HS-27A (cell line): Measurements from ENCODE around the gene POLR1D.
A peak's percentile ranks its signal among the peaks of the same experiment; 100 is the strongest.

Experiments used
- DNase-seq: peaks from one replicate; pipeline ENCODE4 v3.0.0-alpha.2; 2012; ENCODE audit warnings: low read depth, missing footprints

POLR1D gene

GRCh38 chr13:27639186-27639585 lies 17.5 kb downstream of the POLR1D start:
- DNase-seq, result no peak

- DNase-seq, result no peak
These were observed 20.2 kb downstream of the POLR1D start for GRCh38 chr13:27641711-27642502.

- DNase-seq, result no peak
These were observed 21.8 kb downstream of the POLR1D start for GRCh38 chr13:27643334-27644132.

- peak; percentile 1 for DNase-seq
These were observed 22.6 kb downstream of the POLR1D start for GRCh38 chr13:27644302-27644701.

- no peak for DNase-seq
These were observed 28.6 kb downstream of the POLR1D start for GRCh38 chr13:27650312-27650711.

GRCh38 chr13:27654059-27654458 lies 32.4 kb downstream of the POLR1D start:
- no peak for DNase-seq

- DNase-seq, result no peak
These were observed 33.1 kb downstream of the POLR1D start for GRCh38 chr13:27654816-27655215.

GRCh38 chr13:27657724-27658123 lies 36.0 kb downstream of the POLR1D start:
- DNase-seq, result no peak

GRCh38 chr13:27658546-27658945 lies 36.9 kb downstream of the POLR1D start:
- no peak for DNase-seq

- DNase-seq, result no peak
These were observed 37.6 kb downstream of the POLR1D start for GRCh38 chr13:27659145-27659865.

GRCh38 chr13:27660511-27660910 lies 38.8 kb downstream of the POLR1D start:
- DNase-seq, result no peak

GRCh38 chr13:27661017-27661416 lies 39.3 kb downstream of the POLR1D start:
- no peak for DNase-seq

- DNase-seq, result no peak
These were observed 41.2 kb downstream of the POLR1D start for GRCh38 chr13:27662738-27663470.

GRCh38 chr13:27663947-27664346 lies 42.3 kb downstream of the POLR1D start:
- no peak for DNase-seq

- DNase-seq, result no peak
These were observed 43.6 kb downstream of the POLR1D start for GRCh38 chr13:27665333-27665732.

GRCh38 chr13:27665761-27666160 lies 44.1 kb downstream of the POLR1D start:
- DNase-seq, result no peak

- no peak for DNase-seq
These were observed 45.3 kb downstream of the POLR1D start for GRCh38 chr13:27666951-27667350.

- no peak for DNase-seq
These were observed 46.3 kb downstream of the POLR1D start for GRCh38 chr13:27667946-27668345.

GRCh38 chr13:27670861-27671260 lies 49.2 kb downstream of the POLR1D start:
- DNase-seq, result no peak

- no peak for DNase-seq
These were observed 50.3 kb downstream of the POLR1D start for GRCh38 chr13:27672025-27672424.
